Spleen (tissue), 7 donors: ENCODE data around the gene DIP2C.

Experiments
- POLR2A ChIP-seq, 3 donors: fragments of 450-650 bp; IDR thresholded peaks; one replicate each; pipeline ENCODE4 v1.5.1; 2017; ENCODE audit warnings: antibody characterized with exemption in 3 of 3, mild to moderate bottlenecking in 1 of 3
- POLR2AphosphoS5 ChIP-seq, 3 donors: sonication (generic); formaldehyde crosslinking; IDR thresholded peaks; one replicate each; pipeline ENCODE4 v1.5.1; 2017; ENCODE audit warnings: antibody characterized with exemption in 3 of 3
- TF ChIP-seq, protein P1 (sequence below), 11 experiments: fragments of 200-600 bp in 7 of 11; fragments of 450-650 bp in 4 of 11; sonication (generic) in 4 of 11; IDR thresholded peaks in 8 of 11; conservative IDR thresholded peaks in 3 of 11; 1 replicate in 7 of 11; 2 replicates in 4 of 11; pipeline versions ENCODE4 v1.4.0 to v1.8.0; 2016 to 2021; ENCODE audit warnings: antibody characterized with exemption in 11 of 11, inconsistent platforms in 4 of 11, mild to moderate bottlenecking in 1 of 11
- donor health status: DM: no; HTN: no; CAD: no; lungs with moderate emphysema.
- donor health status: DM: no; HTN: no; CAD: no.
- donor health status: DM: no; HTN: no; CAD: no.

DNA sequence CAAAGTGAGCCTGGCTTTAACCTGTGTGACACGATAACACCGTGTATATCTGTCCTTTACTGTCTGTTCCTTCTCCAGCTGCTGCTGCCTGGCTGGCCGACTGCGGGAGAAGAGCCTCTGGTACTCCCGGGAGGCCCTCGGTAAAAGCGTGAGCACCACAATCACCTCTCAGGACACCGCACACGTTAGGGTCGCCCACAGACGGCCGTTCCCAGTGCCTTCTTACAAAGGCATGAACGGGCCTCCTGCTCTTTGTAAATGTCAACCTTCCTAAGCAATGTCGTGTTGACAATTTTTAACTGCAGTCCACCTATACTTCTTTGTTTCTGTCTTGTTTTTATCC lies 177.6 kb downstream of the DIP2C start:
- TF ChIP-seq, protein P1, sequence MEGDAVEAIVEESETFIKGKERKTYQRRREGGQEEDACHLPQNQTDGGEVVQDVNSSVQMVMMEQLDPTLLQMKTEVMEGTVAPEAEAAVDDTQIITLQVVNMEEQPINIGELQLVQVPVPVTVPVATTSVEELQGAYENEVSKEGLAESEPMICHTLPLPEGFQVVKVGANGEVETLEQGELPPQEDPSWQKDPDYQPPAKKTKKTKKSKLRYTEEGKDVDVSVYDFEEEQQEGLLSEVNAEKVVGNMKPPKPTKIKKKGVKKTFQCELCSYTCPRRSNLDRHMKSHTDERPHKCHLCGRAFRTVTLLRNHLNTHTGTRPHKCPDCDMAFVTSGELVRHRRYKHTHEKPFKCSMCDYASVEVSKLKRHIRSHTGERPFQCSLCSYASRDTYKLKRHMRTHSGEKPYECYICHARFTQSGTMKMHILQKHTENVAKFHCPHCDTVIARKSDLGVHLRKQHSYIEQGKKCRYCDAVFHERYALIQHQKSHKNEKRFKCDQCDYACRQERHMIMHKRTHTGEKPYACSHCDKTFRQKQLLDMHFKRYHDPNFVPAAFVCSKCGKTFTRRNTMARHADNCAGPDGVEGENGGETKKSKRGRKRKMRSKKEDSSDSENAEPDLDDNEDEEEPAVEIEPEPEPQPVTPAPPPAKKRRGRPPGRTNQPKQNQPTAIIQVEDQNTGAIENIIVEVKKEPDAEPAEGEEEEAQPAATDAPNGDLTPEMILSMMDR (IDR thresholded peaks at IDR 0.05 in 8 of 11, conservative IDR thresholded peaks at IDR 0.05 in 3 of 11) = no peak
- TF ChIP-seq POLR2AphosphoS5 (IDR thresholded peaks at IDR 0.05) (no peak), POLR2A (IDR thresholded peaks at IDR 0.05) (no peak)
